ENCODE results near the gene RABGGTB. TPM values are rescaled to one million over a fixed set of nuclear protein-coding genes. Genes with fewer than 3 reads are reported as not detected.
"Not testable (repeated sequence)": the region's sequence is repeated elsewhere in the genome, so short reads cannot be mapped to it uniquely, and the experiment has no call there.

RABGGTB gene
- polyA plus RNA-seq, 1 experiment, result 122 TPM

DNA sequence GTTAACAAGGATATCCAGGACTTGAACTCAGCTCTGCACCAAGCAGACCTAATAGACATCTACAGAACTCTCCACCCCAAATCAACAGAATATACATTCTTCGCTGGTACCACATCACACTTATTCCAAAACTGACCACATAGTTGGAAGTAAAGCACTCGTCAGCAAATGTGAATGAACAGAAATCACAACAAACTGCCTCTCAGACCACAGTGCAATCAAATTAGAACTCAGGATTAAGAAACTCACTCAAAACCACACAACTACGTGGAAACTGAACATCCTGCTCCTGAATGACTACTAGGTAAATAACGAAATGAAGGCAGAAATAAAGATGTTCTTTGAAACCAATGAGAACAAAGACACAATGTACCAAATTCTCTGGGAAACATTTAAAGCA lies 5.9 kb upstream of the RABGGTB start:
- H3K9me3 ChIP-seq (ENCODE audit: control insufficient read depth, insufficient read depth, low read length); H3K27ac ChIP-seq (ENCODE audit: low read depth, low read length); H3K27me3 ChIP-seq (ENCODE audit: control insufficient read depth, insufficient read depth, low read length); H3K4me3 ChIP-seq (ENCODE audit: low read depth, low read length); POLR2A ChIA-PET; CTCF ChIA-PET; DNase-seq (ENCODE audit: low read depth, low spot score): not testable (repeated sequence)

DNA sequence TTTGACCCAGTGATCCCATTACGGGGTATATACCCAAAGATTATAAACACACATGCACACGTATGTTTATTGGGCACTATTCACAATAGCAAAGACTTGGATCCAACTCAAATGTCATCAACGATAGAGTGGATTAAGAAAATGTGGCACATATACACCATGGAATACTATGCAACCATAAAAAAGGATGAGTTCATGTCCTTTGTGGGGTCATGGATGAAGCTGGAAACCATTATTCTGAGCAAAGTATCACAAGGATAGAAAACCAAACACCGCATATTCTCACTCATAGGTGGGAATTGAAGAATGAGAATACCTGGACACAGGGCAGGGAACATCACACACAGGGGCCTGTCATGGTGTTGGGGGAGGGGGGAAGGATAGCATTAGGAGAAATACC lies 2.1 kb upstream of the RABGGTB start:
- CTCF ChIA-PET; POLR2A ChIA-PET; DNase-seq (ENCODE audit: low read depth, low spot score): not testable (repeated sequence)

DNA sequence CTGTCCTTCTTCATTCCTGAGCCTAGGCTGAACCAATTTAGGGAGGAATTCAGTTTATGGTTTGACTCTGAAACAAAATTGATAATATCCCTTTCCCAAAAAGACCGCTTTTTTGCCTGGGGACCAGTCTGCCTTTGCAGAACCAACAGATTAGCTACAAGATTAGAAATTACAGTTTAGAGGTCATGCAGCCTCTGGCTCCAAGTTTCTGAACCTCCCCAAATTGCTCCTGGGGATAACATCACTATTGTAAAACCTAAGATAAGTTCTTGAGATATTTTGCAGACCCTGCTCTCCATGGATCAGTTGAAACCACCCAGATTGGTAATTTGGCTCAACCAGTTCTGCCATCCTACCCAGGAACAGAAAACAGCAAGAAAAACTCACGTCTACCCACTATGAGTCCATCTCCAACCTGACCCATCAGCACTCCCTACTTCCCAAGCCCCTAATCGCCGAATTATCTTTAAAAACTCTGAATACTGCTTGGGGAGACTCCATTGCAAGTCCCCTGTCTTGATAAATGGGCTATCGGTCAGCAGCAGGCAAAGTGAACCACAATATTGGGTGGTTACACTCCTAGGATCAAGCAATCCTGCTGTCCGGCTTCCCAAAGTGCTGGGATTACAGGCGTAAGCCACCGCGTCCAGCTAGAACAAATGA lies 605 bp upstream of the RABGGTB start:
- Histone ChIP-seq H3K4me3 (ENCODE audit: low read depth, low read length) (peak overlapping the region; percentile 73), H3K9me3 (ENCODE audit: control insufficient read depth, insufficient read depth, low read length) (no peaks in the 10 kb centered on the region; the same call in 1 of the 2 replicates), H3K27me3 (ENCODE audit: control insufficient read depth, insufficient read depth, low read length) (no peaks in the 10 kb centered on the region), H3K27ac (ENCODE audit: low read depth, low read length) (peak overlapping the region; percentile 35)
- CTCF ChIA-PET, result no interaction called here
- TF ChIP-seq, protein P1, sequence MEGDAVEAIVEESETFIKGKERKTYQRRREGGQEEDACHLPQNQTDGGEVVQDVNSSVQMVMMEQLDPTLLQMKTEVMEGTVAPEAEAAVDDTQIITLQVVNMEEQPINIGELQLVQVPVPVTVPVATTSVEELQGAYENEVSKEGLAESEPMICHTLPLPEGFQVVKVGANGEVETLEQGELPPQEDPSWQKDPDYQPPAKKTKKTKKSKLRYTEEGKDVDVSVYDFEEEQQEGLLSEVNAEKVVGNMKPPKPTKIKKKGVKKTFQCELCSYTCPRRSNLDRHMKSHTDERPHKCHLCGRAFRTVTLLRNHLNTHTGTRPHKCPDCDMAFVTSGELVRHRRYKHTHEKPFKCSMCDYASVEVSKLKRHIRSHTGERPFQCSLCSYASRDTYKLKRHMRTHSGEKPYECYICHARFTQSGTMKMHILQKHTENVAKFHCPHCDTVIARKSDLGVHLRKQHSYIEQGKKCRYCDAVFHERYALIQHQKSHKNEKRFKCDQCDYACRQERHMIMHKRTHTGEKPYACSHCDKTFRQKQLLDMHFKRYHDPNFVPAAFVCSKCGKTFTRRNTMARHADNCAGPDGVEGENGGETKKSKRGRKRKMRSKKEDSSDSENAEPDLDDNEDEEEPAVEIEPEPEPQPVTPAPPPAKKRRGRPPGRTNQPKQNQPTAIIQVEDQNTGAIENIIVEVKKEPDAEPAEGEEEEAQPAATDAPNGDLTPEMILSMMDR (IDR thresholded peaks at IDR 0.05; ENCODE audit: low read depth, low read length), result no peak
- no peak for DNase-seq (ENCODE audit: low read depth, low spot score)
- POLR2A ChIA-PET, result interaction anchor here (0.6 to 1.7 kb wide), 7 partner anchors 10 to 26 kb away, joined by 3 to 12 read pairs (median 6); partner anchors contain the start of gene MSH4

More for the DNA sequence above, 2.1 kb upstream of the RABGGTB start:
- not testable (repeated sequence) for H3K27me3 ChIP-seq (ENCODE audit: control insufficient read depth, insufficient read depth, low read length); H3K9me3 ChIP-seq (ENCODE audit: control insufficient read depth, insufficient read depth, low read length); H3K4me3 ChIP-seq (ENCODE audit: low read depth, low read length); H3K27ac ChIP-seq (ENCODE audit: low read depth, low read length)

DNA sequence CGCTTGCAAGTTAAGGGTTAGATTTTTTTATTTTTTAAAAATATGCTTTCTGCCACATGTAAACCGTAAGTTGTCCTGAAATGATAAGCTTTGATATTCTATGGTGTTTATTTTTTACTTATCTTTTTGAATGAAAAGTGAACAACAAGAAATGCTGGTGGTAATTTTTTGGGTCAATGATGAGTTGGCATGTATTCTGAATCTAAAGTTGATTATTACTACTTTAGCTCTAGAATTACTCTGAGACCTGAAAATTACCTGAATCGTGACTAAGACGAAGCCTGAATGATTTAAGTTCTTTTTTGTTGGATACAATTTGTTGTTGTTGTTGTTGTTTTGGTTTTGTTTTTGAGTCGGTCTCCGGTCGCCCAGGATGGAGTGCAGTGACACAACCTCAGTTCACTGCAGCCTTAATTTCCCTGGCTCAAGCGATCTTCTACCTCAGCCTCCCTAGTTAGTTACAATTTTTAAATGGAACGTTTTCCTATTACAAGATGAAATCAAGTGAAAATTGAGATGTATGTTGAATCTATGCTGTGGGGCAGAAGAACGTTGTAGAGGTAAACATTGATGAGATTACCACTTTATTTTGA lies 941 bp downstream of the RABGGTB start:
- ChIA-PET POLR2A (interaction anchor here (1.0 to 1.7 kb wide), 3 partner anchors 19 to 21 kb away, joined by 3 to 12 read pairs (median 6); no protein-coding TSS in a partner anchor), CTCF (no interaction called here)
- peak overlapping the region; percentile 73 for H3K4me3 ChIP-seq (ENCODE audit: low read depth, low read length)
- no peak for DNase-seq (ENCODE audit: low read depth, low spot score)
- H3K27ac ChIP-seq (ENCODE audit: low read depth, low read length), result no peak overlapping the region
- H3K27me3 ChIP-seq (ENCODE audit: control insufficient read depth, insufficient read depth, low read length), result no peaks in the 10 kb centered on the region
- no peaks in the 10 kb centered on the region; the same call in 1 of the 2 replicates for H3K9me3 ChIP-seq (ENCODE audit: control insufficient read depth, insufficient read depth, low read length)
- TF ChIP-seq, protein P1 (IDR thresholded peaks at IDR 0.05; ENCODE audit: low read depth, low read length), result no peak

DNA sequence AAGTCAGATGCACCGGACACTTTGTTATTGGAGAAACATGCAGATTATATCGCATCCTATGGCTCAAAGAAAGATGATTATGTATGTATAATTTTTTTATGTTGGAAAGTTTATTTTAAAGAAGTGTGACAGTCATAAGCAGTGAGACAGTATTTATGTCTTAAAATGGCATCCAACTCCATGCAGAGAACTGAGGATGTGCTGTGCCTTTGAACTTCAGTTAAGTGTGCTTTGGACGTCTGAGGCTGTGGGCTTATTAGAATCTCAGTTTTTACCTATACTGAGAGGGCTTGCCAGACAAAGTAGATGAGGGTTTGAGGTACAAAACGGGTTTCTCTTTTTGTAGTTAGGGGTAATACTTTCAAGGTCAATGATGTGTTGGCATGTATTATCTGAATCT lies 1.5 kb downstream of the RABGGTB start:
- no peaks in the 10 kb centered on the region for H3K27me3 ChIP-seq (ENCODE audit: control insufficient read depth, insufficient read depth, low read length)
- H3K9me3 ChIP-seq (ENCODE audit: control insufficient read depth, insufficient read depth, low read length), result no peaks in the 10 kb centered on the region; the same call in 1 of the 2 replicates
- TF ChIP-seq, protein P1 (IDR thresholded peaks at IDR 0.05; ENCODE audit: low read depth, low read length), result no peak
- DNase-seq (ENCODE audit: low read depth, low spot score), result no peak
- no peak overlapping the region for H3K27ac ChIP-seq (ENCODE audit: low read depth, low read length)
- ChIA-PET CTCF (no interaction called here), POLR2A (no interaction called here)
- H3K4me3 ChIP-seq (ENCODE audit: low read depth, low read length), result peak overlapping the region; percentile 73

DNA sequence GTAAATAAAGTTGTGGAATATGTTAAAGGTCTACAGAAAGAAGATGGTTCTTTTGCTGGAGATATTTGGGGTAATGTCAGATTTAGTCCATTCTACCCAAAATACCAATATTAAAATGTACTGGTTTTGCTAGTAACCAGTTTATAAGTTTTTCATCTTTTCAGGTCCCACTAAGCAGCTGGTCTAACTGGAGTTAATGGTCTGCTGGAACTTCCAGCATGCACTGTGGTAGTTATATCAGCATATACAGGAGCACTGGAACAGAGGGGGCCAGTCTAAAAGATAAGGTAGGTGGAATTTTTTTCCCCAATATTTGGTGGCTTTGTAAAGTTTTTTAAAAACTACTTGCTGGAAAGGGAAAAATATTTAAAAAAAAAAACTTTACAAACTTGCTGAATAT lies 3.9 kb downstream of the RABGGTB start:
- POLR2A ChIA-PET, result no interaction called here
- H3K27me3 ChIP-seq (ENCODE audit: control insufficient read depth, insufficient read depth, low read length), result no peaks in the 10 kb centered on the region
- H3K9me3 ChIP-seq (ENCODE audit: control insufficient read depth, insufficient read depth, low read length), result no peaks in the 10 kb centered on the region; the same call in 1 of the 2 replicates
- H3K4me3 ChIP-seq (ENCODE audit: low read depth, low read length), result peak overlapping the region; percentile 11
- TF ChIP-seq, protein P1 (IDR thresholded peaks at IDR 0.05; ENCODE audit: low read depth, low read length), result no peak
- no peak for DNase-seq (ENCODE audit: low read depth, low spot score)
- H3K27ac ChIP-seq (ENCODE audit: low read depth, low read length), result no peak overlapping the region
- CTCF ChIA-PET, result no interaction called here
